GM12878 (cell line): ENCODE results near the gene HSD17B11. TPM values are rescaled to one million over a fixed set of nuclear protein-coding genes. Genes with fewer than 3 reads are reported as not detected.

ENCODE experiments used
- CBX3 ChIP-seq: fragments of 200-600 bp; sonication (generic); IDR thresholded peaks from 2 replicates; pipeline ENCODE4 v1.6.1; 2016; ENCODE audit warnings: low read depth, borderline replicate concordance
- CHD2 ChIP-seq: IDR thresholded peaks from 2 replicates; pipeline ENCODE4 v1.6.1; 2011; ENCODE audit warnings: low read depth, low read length, improper control_type of control experiment, borderline replicate concordance
- CREM ChIP-seq: IDR thresholded peaks from 2 replicates; pipeline ENCODE4 v1.6.1; 2014; ENCODE audit warnings: antibody characterized with exemption, low read depth
- ETV6 ChIP-seq, 2 experiments: fragments of 450-650 bp in 1 of 2; IDR thresholded peaks in 1 of 2; conservative IDR thresholded peaks in 1 of 2; 2 replicates each; pipeline ENCODE4 v1.6.1; 2014; ENCODE audit warnings: antibody characterized with exemption in 1 of 2, borderline replicate concordance in 1 of 2, low read depth in 1 of 2, mild to moderate bottlenecking in 1 of 2, moderate library complexity in 1 of 2
- KAT2A ChIP-seq: conservative IDR thresholded peaks from 2 replicates; pipeline ENCODE4 v1.6.1; 2011; ENCODE audit warnings: low read depth, low read length; ENCODE audit not compliant: control insufficient read depth
- KLF5 ChIP-seq: fragments of 450-650 bp; IDR thresholded peaks from 2 replicates; pipeline ENCODE4 v1.6.1; 2014; ENCODE audit warnings: mild to moderate bottlenecking; ENCODE audit not compliant: partially characterized antibody
- MEF2A ChIP-seq: IDR thresholded peaks from 2 replicates; pipeline ENCODE4 v1.6.1; 2011; ENCODE audit warnings: low read depth, mild to moderate bottlenecking, low read length, moderate library complexity; ENCODE audit not compliant: insufficient read depth
- MXI1 ChIP-seq: fragments of 150-350 bp; IDR thresholded peaks from 2 replicates; pipeline ENCODE4 v1.6.1; 2011; ENCODE audit warnings: low read depth, mild to moderate bottlenecking, inconsistent platforms, low read length, improper control_type of control experiment
- NFYA ChIP-seq: IDR thresholded peaks from 2 replicates; pipeline ENCODE4 v1.6.1; 2011; ENCODE audit warnings: low read depth, mild to moderate bottlenecking, low read length, improper control_type of control experiment, borderline replicate concordance
- SIN3A ChIP-seq: IDR thresholded peaks from 2 replicates; pipeline ENCODE4 v1.6.1; 2012; ENCODE audit warnings: low read depth, low read length, improper control_type of control experiment
- SMC3 ChIP-seq: IDR thresholded peaks from 2 replicates; pipeline ENCODE4 v1.6.1; 2011; ENCODE audit warnings: low read length, improper control_type of control experiment, borderline replicate concordance
- SPI1 ChIP-seq: IDR thresholded peaks from 2 replicates; pipeline ENCODE4 v1.6.1; 2011; ENCODE audit warnings: low read depth, mild to moderate bottlenecking, low read length, moderate library complexity, borderline replicate concordance; ENCODE audit not compliant: insufficient read depth
- SREBF1 ChIP-seq: IDR thresholded peaks from 2 replicates; pipeline ENCODE4 v1.6.1; 2012; ENCODE audit warnings: mild to moderate bottlenecking, low read length
- TARDBP ChIP-seq: IDR thresholded peaks from 2 replicates; pipeline ENCODE4 v1.6.1; 2016; ENCODE audit warnings: borderline replicate concordance
- TBL1XR1 ChIP-seq: IDR thresholded peaks from 2 replicates; pipeline ENCODE4 v1.6.1; 2012; ENCODE audit warnings: low read depth, low read length, improper control_type of control experiment
- TCF12 ChIP-seq: IDR thresholded peaks from 2 replicates; pipeline ENCODE4 v1.6.1; 2011; ENCODE audit warnings: low read depth, mild to moderate bottlenecking, low read length
- ZZZ3 ChIP-seq: IDR thresholded peaks from 2 replicates; pipeline ENCODE4 v1.6.1; 2011; ENCODE audit warnings: low read depth; ENCODE audit not compliant: control insufficient read depth, insufficient read length
- polyA plus RNA-seq, 11 experiments: library from polyadenylated mRNA; depleted of rRNA in 4 of 11; unstranded in 6 of 11; stranded (reverse) in 5 of 11; fragments of >200 nt; fragmentation: Nextera tagmentation in 4 of 11; fragmentation: Illumina TruSeq in 1 of 11; extraction: Ambion mirVana in 4 of 11; extraction: Trizol in 1 of 11; gene quantifications; 1 replicate in 1 of 11; 2 replicates in 10 of 11; pipeline versions ENCODE4 v1.2.1 to v1.2.3, GENCODE V29; 2011 to 2016; ENCODE audit warnings: inconsistent platforms in 2 of 11, missing spikeins in 2 of 11, low read depth in 1 of 11
- total RNA-seq, 4 experiments: library from RNA; depleted of rRNA in 3 of 4; stranded (reverse); fragments of >200 nt in 3 of 4; fragmentation: Illumina TruSeq in 1 of 4; extraction: Trizol in 1 of 4; gene quantifications; 2 replicates each; pipeline versions ENCODE4 v1.2.1 to v1.2.3, GENCODE V29; 2013 to 2021
- TF ChIP-seq, protein P1 (sequence below): fragments of 450-650 bp; conservative IDR thresholded peaks from 2 replicates; pipeline ENCODE4 v1.6.1; 2017; ENCODE audit warnings: mild to moderate bottlenecking, moderate library complexity
- TF ChIP-seq, protein P2 (sequence below): fragments of 450-650 bp; IDR thresholded peaks from 2 replicates; pipeline ENCODE4 v1.6.1; 2017; ENCODE audit warnings: antibody characterized with exemption, mild to moderate bottlenecking, moderate library complexity
- TF ChIP-seq, protein P3 (sequence below): fragments of 450-650 bp; IDR thresholded peaks from 2 replicates; pipeline ENCODE4 v1.6.1; 2014; ENCODE audit warnings: mild to moderate bottlenecking
- TF ChIP-seq, protein P4 (sequence below): fragments of 450-650 bp; formaldehyde crosslinking; IDR thresholded peaks from 2 replicates; pipeline ENCODE4 v1.5.0; 2022; ENCODE audit warnings: mild to moderate bottlenecking, missing genetic modification characterization

Gene HSD17B11
- total and polyA plus RNA-seq, 10 of the 15 experiments (the other 5 are each of a cell fraction or from before 2014, with no cell fraction given), result 10.3 to 29.5 (median 17.7) TPM

DNA sequence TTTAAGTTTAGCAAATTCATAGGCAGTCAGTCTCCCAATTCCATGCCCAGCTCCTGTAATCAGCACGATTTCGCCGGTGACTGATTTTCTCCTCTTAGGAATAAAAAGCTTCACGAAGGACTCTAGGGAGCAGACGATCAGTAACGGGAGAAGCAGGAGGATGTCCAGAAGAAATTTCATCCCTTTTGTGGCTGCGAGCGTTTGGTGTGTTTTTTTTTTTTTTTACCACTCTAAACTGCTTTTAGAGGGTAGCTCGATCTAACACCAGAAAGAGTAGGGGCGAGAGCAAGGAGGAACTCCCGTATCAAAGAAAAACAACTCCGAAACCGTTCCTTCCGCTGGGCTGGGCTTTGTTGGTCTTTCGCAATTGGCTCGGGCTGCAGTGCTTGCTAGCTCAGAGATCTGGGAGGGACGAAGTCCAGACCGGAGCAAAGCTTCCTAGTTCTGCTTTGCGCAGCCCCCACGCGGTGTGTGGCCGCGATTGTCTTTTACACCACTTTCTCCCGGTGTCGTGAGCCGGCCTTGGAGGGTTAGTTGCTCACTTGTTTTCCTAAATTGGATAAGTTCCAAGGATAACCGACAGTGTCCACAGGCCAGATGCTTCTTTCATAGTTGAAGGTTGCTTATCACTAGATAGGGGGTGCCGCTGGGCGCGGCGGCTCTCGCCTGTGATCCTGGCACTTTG, at the start of gene HSD17B11 (continued):
- TF ChIP-seq, protein P1, sequence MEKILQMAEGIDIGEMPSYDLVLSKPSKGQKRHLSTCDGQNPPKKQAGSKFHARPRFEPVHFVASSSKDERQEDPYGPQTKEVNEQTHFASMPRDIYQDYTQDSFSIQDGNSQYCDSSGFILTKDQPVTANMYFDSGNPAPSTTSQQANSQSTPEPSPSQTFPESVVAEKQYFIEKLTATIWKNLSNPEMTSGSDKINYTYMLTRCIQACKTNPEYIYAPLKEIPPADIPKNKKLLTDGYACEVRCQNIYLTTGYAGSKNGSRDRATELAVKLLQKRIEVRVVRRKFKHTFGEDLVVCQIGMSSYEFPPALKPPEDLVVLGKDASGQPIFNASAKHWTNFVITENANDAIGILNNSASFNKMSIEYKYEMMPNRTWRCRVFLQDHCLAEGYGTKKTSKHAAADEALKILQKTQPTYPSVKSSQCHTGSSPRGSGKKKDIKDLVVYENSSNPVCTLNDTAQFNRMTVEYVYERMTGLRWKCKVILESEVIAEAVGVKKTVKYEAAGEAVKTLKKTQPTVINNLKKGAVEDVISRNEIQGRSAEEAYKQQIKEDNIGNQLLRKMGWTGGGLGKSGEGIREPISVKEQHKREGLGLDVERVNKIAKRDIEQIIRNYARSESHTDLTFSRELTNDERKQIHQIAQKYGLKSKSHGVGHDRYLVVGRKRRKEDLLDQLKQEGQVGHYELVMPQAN, result peak; percentile 62; the same call in 1 of the 2 replicates
- peak; percentile 67; the same call in 1 of the 2 replicates for TF ChIP-seq CHD2
- TF ChIP-seq KLF5, result no peak
- TF ChIP-seq SREBF1, result no peak
- no peak for TF ChIP-seq TARDBP
- peak; percentile 38 for TF ChIP-seq CREM
- no peak for TF ChIP-seq CBX3
- TF ChIP-seq TBL1XR1, result no peak
- TF ChIP-seq, protein P2, sequence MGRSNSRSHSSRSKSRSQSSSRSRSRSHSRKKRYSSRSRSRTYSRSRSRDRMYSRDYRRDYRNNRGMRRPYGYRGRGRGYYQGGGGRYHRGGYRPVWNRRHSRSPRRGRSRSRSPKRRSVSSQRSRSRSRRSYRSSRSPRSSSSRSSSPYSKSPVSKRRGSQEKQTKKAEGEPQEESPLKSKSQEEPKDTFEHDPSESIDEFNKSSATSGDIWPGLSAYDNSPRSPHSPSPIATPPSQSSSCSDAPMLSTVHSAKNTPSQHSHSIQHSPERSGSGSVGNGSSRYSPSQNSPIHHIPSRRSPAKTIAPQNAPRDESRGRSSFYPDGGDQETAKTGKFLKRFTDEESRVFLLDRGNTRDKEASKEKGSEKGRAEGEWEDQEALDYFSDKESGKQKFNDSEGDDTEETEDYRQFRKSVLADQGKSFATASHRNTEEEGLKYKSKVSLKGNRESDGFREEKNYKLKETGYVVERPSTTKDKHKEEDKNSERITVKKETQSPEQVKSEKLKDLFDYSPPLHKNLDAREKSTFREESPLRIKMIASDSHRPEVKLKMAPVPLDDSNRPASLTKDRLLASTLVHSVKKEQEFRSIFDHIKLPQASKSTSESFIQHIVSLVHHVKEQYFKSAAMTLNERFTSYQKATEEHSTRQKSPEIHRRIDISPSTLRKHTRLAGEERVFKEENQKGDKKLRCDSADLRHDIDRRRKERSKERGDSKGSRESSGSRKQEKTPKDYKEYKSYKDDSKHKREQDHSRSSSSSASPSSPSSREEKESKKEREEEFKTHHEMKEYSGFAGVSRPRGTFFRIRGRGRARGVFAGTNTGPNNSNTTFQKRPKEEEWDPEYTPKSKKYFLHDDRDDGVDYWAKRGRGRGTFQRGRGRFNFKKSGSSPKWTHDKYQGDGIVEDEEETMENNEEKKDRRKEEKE, result no peak
- no peak for TF ChIP-seq NFYA
- no peak for TF ChIP-seq KAT2A
- TF ChIP-seq MXI1, result peak; percentile 67
- TF ChIP-seq SIN3A, result peak; percentile 67; the same call in 1 of the 2 replicates
- no peak for TF ChIP-seq SMC3
- peak; percentile 50; the same call in 1 of the 2 replicates for TF ChIP-seq SPI1
- TF ChIP-seq, protein P3, sequence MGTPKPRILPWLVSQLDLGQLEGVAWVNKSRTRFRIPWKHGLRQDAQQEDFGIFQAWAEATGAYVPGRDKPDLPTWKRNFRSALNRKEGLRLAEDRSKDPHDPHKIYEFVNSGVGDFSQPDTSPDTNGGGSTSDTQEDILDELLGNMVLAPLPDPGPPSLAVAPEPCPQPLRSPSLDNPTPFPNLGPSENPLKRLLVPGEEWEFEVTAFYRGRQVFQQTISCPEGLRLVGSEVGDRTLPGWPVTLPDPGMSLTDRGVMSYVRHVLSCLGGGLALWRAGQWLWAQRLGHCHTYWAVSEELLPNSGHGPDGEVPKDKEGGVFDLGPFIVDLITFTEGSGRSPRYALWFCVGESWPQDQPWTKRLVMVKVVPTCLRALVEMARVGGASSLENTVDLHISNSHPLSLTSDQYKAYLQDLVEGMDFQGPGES, result no peak
- TF ChIP-seq ETV6 (conservative IDR thresholded peaks at IDR 0.05 in 1 of 2, IDR thresholded peaks at IDR 0.05 in 1 of 2; ENCODE audit: borderline replicate concordance in 1 of 2, low read depth in 1 of 2), result no peak
- no peak for TF ChIP-seq MEF2A
- no peak for TF ChIP-seq ZZZ3
- no peak for TF ChIP-seq TCF12
- TF ChIP-seq, protein P4, sequence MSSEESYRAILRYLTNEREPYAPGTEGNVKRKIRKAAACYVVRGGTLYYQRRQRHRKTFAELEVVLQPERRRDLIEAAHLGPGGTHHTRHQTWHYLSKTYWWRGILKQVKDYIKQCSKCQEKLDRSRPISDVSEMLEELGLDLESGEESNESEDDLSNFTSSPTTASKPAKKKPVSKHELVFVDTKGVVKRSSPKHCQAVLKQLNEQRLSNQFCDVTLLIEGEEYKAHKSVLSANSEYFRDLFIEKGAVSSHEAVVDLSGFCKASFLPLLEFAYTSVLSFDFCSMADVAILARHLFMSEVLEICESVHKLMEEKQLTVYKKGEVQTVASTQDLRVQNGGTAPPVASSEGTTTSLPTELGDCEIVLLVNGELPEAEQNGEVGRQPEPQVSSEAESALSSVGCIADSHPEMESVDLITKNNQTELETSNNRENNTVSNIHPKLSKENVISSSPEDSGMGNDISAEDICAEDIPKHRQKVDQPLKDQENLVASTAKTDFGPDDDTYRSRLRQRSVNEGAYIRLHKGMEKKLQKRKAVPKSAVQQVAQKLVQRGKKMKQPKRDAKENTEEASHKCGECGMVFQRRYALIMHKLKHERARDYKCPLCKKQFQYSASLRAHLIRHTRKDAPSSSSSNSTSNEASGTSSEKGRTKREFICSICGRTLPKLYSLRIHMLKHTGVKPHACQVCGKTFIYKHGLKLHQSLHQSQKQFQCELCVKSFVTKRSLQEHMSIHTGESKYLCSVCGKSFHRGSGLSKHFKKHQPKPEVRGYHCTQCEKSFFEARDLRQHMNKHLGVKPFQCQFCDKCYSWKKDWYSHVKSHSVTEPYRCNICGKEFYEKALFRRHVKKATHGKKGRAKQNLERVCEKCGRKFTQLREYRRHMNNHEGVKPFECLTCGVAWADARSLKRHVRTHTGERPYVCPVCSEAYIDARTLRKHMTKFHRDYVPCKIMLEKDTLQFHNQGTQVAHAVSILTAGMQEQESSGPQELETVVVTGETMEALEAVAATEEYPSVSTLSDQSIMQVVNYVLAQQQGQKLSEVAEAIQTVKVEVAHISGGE (CRISPR knock-in tag), result no peak
